HG02678 (cell line): ENCODE measurements around the gene SENP6.

Source experiments
- ATAC-seq: cut with Tn5 transposase; IDR thresholded peaks from one replicate; pipeline ENCODE4 v1.9.1; 2021; ENCODE audit warnings: mild to moderate bottlenecking, moderate library complexity; ENCODE audit not compliant: unreplicated experiment

SENP6 gene

DNA sequence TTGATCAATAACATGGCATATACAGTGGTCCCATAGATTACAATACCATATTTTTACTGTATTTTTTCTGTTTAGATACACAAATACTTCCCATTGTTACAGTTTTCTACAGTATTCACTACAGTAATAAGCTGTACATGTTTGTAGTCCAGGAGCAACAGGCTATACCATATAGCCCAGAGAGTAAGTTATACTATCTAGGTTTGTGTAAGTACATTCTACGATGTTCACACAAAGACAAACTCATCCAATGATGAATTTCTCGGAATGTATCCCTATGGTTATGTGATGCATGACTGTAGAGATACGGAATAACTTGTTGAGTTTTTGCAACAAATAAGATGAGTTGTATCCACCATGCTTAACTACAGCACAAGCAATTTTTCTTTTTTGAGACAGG lies 143.7 kb downstream of the SENP6 start:
- no peak for ATAC-seq

DNA sequence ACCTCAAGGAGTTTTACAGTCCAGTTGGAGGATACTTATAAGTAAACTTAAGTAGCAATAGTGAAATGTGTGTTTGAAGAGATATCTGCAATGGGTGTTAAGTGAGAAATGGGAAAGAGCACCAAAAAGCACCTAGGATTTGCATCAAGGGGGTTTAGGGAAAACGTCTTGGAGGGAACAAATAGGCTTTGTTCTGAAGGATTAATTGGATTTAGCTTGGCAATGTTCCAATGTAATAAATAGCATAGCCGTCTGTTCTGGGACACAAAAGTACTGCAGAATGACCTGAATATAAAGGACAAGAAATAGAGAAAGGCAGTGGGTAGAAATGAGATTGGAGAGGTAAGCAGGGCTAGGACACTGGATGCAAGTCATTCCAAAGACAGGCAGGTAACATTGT lies 144.5 kb downstream of the SENP6 start:
- ATAC-seq, result no peak

DNA sequence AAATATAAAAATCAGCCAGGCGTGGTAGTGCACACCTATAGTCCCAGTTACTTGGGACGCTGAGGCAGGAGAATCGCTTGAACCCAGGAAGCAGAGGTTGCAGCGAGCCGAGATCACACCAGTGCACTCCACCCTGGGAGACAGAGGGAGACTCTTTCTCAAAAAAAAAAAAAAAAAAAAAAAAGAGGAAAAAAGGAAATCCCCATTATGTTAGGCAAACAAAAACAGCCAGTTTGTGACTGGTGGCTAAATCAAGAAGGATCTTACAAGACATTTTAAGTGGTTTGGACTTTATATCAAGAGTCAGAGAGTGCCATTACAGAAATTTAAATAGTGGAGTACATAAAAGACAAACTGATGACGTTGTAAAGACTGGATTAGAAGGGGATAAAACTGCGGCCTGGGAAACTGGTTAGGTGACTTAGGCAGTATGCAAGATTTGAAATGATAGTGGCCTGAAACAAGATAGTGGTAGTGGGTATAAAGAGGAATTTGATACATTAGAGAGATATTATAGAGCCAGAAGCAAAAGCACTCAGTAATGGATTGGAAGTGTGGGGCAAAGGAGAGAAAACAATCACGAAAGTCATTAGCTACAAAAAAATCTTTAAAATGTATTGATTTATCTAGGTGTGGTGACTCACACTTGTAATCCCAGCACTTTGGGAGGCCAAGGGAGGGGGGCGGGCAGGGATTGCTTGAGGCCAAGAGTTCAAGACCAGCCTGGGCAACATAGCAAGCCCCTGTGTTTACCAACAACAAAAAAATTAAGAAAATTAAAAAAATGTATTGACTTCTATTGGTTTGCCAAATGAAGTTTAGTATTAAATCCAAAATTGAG lies 145.7 kb downstream of the SENP6 start:
- no peak for ATAC-seq

DNA sequence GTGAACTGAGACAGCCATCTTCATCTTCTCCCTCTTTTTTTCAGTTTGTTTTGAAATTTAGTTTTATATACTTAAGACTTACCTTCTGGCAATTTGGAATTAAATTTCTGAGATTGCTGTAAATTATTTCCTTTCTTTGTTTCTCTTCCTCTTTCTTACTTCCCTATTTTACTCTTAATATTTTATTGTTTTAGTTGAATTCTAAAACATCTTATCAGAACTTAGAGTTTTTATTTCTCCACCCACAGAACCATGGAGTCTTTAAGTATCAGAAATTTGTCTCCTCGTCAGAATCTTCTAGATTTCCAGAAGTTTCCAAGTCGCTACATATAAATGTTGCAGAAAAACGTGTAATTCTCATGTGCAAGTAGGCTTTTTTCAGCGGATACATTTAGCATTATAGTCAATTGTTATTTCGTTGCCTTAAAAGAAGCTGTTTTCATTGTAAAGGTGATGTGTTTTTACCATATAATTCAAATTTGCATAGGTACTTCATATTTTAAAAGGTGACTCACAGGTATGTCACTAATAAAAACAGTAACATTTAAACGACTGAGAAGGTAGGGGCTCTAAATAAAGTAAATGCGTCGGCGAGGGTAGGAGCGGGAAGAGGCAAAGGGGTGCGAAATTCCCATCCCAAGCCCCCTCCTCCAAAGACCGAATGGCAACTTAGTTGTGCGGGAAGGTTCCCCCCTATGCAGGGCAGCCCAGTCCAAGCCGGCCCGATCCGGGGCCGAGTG lies 146.5 kb downstream of the SENP6 start:
- ATAC-seq, result no peak

DNA sequence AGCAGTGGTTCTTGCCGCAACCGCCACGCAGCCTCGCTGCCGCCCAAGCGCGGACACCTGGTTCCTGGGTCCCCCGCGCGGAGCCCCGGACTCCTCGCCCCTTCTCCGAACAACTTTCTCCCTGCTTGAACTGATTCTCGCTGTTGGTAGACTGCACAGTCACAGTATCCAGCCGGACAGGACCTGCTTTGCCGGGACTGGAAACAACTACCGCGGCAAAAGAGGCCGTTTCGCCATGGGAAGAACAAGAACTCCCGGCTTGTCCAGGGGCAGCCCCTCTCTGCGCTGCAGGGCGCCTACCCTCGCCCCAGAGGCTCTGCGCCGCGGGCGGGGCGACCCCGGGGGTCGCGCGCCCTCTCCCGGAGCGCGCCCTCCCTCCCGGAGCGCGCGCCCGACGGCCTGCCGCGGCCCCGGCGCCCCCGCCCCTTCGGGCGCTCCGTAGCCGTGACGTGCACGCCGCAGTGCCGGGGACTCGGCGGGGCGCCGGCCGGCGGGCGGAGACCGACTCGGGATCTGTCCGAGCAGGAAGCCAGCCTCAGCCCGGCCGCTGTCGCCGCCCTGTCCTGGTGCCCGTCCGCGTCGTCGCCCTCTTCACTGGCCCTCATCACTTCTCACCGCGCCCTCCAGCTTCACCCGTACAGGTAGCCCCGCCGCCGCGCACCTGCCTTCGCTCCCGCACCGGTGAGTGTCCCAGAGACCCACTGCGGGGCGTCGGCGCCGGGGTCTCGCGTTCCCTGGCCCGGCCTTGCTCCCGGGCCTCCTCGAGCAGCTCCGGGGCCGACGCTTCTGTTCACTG lies 147.3 kb downstream of the SENP6 start, which contains the start of gene MYO6:
MYO6 (plus strand) TSS at position 497 of the 796 bp plus-strand sequence. CDS start 68,309 bp downstream, outside the sequence.
- peak; percentile 81 for ATAC-seq

DNA sequence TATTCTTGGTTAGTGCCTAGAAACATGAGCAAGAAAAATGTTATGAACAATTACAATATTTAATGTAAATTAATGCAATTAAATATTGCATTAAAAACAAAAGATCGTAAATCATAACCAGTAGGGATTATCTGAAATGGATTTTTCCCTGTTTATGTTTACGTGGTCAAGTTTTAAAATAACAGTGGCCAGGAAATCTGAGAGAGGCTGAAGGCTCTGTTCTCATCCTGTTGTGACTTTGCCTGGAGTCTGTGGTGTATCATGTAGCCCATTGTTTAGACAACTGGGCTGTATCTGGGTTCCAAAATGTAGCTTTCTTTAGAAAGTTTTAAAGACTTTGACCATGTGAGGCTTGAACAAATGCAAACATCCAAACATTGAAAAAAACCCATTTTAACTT lies 149.8 kb downstream of the SENP6 start:
- no peak for ATAC-seq

DNA sequence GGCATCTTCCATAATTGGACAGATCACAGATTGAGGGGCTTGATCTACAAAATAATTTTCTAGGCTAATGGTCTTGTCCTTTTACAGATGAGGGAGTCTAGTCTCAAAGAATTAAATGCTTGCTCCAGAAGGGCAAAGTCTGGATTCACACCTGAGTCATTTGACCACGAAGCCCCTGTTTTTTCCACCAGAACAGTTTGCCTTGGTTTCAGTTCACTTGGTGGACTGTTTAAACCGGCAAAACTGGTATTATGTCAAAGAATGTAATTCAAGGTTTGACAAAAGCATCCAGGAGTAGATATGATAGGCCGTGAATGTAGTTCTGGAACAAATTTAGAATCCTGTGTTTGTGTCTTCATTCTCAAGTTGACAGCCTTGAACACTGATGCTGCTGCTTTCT lies 150.7 kb downstream of the SENP6 start:
- no peak for ATAC-seq

DNA sequence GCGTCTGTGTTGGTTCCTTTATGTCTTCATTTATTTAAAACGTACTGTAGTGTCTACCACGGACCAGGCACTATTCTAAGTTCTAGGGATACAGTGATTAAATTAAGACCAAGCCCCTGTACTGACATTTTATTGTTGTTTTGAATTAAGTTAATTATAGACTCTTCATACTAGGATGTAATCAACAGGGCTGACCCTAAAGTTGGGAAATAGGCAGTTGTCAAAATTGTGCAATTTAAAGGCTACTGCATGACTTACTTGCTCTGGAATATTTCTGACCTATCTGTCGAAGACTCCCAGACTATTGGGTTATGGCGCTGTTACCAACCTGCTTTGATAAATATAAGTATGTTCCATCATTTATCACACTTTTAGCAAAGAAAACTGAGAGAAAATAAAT lies 154.0 kb downstream of the SENP6 start:
- ATAC-seq, result no peak

DNA sequence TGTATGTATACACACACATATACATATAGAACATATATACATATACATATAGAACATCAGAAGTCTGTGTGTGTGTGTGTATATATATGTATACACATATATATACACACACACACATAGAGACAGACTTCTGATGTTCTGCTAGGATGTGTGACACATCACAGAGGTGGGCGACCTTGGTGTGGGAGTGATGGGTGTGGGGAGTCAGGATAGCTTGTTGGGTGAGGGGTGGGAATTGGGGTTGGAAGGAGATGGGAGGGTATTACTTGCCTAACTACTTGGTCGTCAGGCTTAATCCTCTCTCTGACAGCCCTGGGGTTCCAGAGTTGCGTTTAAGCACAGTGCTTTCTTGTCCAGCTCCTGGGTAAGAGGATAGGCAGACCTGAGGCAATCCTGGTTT lies 155.6 kb downstream of the SENP6 start:
- no peak for ATAC-seq

DNA sequence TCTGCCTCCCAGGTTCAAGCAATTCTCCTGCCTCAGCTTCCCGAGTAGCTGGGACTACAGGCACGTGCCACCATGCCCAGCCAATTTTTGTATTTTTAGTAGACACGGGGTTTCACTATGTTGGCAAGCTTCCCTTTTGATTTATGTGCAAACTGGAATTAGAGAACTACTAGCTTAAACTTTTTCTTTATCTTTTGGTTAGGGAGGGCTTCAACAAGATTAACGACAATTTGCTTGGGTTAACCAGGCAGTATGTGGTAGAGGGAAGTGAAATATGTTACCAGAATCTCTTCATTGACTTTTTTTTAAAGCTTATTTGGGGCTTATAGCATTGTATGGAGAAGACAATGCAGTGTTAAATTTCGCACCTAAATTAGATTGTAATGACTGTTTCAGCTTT lies 156.4 kb downstream of the SENP6 start:
- ATAC-seq, result no peak

DNA sequence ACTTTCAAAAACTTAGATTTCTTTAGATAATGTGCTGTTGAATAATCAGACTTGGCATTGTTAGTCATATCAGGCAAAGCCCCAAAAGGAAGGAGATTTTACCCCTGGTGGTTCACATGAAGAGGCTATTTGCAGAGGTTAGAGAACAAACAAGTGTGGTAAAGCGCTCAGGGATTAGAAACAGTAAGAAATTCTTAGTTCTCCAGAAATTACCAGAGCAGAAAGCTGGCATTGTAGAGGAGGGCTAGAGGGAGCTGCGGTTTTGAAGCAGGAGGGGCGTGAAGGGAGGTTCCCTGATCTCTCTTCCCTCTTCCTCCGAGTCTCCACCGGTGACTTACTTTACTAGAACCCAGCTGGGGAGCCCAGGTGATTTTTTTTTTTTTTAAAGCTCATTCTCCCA lies 157.5 kb downstream of the SENP6 start:
- no peak for ATAC-seq

DNA sequence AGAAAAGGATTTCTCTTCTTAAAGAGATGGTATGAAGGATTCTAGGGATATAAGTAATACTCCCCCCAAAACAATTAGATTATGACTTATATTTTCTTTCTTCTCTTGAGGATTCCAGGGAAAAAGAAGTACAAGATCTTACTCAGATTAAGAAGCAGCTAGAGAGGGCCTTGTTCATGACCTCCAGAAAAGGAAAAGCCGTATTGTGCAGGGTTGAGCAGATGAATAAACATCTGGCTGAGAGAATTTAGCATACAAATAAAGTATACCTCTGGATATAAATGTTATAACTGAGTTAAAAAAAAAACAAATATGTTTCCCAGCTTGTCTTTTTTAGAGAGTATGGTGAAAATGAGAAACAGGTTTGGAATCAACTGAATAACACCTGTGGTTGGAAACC lies 158.6 kb downstream of the SENP6 start:
- ATAC-seq, result no peak

DNA sequence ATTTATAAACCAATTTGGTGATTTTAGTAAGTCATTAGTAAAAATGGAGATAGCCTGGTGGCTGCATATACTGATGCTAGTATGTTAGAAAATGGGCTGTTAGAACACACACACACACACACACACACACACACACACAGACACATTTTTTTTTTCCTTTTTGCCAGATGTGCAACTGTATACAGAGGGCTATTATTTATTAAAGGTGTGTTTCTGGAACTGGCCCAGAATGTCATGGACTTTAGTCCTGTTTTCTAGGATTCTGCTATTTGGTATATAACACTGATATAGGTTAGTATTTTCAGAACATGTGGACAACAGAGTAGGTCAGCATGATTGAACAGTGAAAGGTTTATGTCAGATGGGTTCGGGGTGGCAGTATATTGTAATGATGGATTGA lies 159.8 kb downstream of the SENP6 start:
- no peak for ATAC-seq

DNA sequence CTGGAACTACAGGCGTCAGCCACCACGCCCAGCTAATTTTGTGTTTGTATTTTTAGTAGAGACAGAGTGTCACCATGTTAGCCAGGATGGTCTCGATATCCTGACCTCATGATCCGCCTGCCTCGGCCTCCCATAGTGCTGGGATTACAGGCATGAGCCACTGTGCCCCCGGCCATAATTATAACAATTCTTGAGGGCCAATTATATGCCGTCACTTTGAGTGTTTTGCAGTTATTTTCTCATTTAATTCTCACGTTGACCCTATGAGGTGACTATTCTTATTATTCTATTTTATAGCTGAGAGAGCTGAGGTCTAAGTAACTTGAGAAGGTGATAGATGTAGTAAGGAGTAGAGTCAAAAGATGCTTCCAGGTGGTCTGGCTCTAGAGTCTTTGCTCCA lies 160.4 kb downstream of the SENP6 start:
- ATAC-seq, result no peak

DNA sequence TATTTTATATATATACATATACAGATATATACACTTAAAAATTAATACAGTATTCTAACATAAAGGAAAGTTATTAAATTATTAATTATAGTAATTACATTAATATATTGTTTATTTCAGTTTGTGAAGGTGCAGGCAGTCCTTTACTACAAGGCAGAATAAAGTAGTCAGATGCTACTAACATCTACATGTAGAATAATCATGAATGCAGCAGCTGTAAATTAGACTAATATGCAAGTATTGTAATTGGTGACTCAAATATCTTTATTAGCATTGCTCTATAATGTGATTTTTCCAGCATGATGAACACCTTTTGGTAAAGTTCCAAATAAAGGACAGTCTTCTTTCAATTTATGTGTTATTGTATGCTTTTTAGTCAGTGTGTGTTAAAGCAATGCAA lies 164.7 kb downstream of the SENP6 start:
- ATAC-seq, result no peak
